Mucosa of descending colon (tissue), 3 donors: ENCODE measurements around the gene CSNK1A1L. TPM values are rescaled to one million over a fixed set of nuclear protein-coding genes. Genes with fewer than 3 reads are reported as not detected.

Source experiments
- ATAC-seq: fragments of 200-7000 bp; cut with Tn5 transposase; one replicate; pipeline ENCODE4 v1.9.1; 2020; ENCODE audit warnings: mild to moderate bottlenecking, moderate library complexity
- DNase-seq, 3 donors: peaks; one replicate each; pipeline ENCODE4 v3.0.0-alpha.2; 2020
- H3K36me3 ChIP-seq: fragments of 200-600 bp; one replicate; pipeline ENCODE4 v1.8.0; 2021; ENCODE audit warnings: low read depth, mild to moderate bottlenecking
- H3K4me1 ChIP-seq: fragments of 200-600 bp; one replicate; pipeline ENCODE4 v1.8.0; 2021; ENCODE audit warnings: low read depth, mild to moderate bottlenecking
- H3K4me3 ChIP-seq: fragments of 200-600 bp; one replicate; pipeline ENCODE4 v1.8.0; 2021; ENCODE audit warnings: mild to moderate bottlenecking
- H3K9me3 ChIP-seq: fragments of 200-600 bp; one replicate; pipeline ENCODE4 v1.8.0; 2021; ENCODE audit warnings: mild to moderate bottlenecking
- CTCF ChIP-seq: fragments of 200-600 bp; IDR thresholded peaks from one replicate; pipeline ENCODE4 v1.8.0; 2022; ENCODE audit warnings: antibody characterized with exemption, mild to moderate bottlenecking
- intact Hi-C, 2 donors: fragments of 100-400 bp; cut with DNase I in 1 of 2; cut with micrococcal nuclease in 1 of 2; formaldehyde crosslinking; loops; one replicate each; pipeline versions ENCODE4 v1.11.0 to v1.11.1; 2022; cut with DNase I, micrococcal nuclease
- total RNA-seq, 3 donors: library from RNA; stranded (reverse); fragmentation: NEBNext Ultra II Directional in 2 of 3; extraction: Animal tissue kit (Norgen Biotek cat#: 25700) in 2 of 3; gene quantifications; one replicate each; pipeline versions ENCODE4 v1.2.1 to v1.2.4, GENCODE V29; 2021 to 2023
- donor health status: DM: no; HTN: no; CAD: no; lungs with moderate emphysema.
- donor health status: DM: no; HTN: no; CAD: no.
- donor health status: DM: no; HTN: yes; CAD: no.

CSNK1A1L gene
- total RNA-seq, 3 donors from 2014 or later: not detected

DNA sequence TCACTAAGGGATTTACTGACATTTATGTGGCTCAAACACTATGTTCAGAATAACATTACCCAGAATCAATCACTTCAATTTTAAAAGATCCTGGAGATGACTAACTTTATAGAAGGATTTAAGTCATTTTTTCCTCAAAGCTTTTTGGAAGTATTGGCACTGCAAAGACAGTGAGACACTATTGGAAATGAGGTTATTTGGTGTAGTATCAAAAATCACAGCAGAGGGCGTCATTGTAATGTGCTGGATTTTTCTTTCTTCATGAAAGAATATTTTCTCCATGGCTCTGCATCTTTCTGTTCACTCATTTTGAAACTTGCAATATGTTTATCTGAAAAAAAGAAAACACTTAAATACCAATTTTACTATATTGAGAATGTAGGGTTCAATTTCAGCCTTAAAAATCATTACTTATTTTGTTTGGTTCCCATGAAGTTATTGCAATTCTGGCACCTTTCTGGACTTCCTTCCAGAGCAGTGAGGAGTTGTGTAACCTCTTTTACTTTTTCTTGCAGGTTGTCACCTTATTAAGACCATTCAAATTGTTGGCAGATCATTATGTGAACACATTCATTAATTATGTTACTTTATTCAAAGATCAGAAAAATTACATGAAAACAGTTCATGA lies 3.7 kb upstream of the CSNK1A1L start:
- DNase-seq: peak in 1 of 3 donors; percentile 13
- peak; percentile 19 for TF ChIP-seq CTCF
- intact Hi-C loops: loop anchor here in 1 of 2 donors (10.0 kb wide), 1 partner anchor 496 kb away; no protein-coding TSS in a partner anchor
- Histone ChIP-seq H3K9me3 (no peaks in the 10 kb centered on the region), H3K4me3 (no peak overlapping the region), H3K36me3 (no peaks in the 10 kb centered on the region), H3K4me1 (no peaks in the 10 kb centered on the region)
- no peak for ATAC-seq

DNA sequence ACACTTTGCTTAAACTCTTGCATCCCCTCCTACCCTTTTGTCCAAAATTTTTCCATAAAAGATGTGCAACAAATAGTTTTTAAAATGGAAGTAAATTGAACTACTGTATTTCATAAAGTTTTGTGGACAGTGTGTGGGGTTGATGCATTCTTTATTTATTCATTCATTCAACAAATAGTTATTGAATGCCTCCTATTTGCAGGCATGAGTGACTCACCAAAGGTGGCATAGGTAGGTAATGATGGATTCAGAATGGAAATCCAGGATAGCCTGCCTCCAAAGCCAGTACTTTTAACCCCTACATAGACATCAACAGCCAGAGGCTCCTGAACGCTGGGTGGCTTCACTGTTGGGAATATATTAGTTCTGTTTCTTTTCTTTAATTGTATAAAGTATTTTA lies 2.4 kb upstream of the CSNK1A1L start:
- intact Hi-C loops: loop anchor here in 1 of 2 donors (10.0 kb wide), 1 partner anchor 497 kb away; no protein-coding TSS in a partner anchor
- TF ChIP-seq CTCF: no peak
- DNase-seq (no peak), ATAC-seq (no peak)
- Histone ChIP-seq H3K4me1 (no peaks in the 10 kb centered on the region), H3K36me3 (no peaks in the 10 kb centered on the region), H3K4me3 (no peak overlapping the region), H3K9me3 (no peaks in the 10 kb centered on the region)

DNA sequence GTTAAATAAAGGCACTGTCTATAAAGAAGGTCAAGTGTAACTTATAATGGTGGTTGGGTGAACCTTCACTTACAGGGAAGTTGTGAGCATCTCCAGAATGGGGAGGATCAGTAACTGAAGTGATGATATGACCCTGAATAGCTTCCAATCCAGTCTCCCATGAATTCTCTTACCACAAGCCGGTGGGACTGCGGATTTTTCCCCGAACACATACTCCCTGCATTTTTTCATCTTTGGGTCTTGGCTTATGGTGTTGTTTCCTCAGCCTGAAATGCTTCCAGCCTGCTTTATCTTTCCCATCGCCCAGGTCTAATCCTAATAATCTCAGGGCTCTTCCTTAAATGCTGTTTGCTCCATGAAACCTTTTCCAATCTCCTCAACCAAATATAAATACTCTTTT lies 2.0 kb upstream of the CSNK1A1L start:
- H3K36me3 ChIP-seq: no peaks in the 10 kb centered on the region
- no peak for TF ChIP-seq CTCF

DNA sequence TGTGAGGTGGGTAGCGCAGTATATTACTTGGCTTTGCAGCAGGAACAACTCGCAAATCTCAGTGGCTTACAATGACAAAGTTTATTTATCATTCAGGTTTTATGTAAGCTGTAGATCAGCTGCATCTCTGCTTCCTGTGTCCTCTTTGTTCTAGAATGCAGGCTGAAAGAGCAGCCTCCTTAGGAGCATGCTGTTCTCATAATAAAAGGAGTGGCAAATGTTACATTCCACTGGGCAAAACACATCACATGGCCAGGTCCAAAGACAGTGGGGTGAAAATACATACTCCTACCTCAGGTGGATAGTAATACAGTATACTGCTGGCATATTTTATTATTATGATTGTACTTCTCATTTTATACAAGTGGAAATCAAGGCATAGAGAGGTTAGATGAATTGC lies 1.2 kb upstream of the CSNK1A1L start:
- Histone ChIP-seq H3K4me3 (no peak overlapping the region), H3K9me3 (no peaks in the 10 kb centered on the region), H3K4me1 (no peaks in the 10 kb centered on the region), H3K36me3 (no peaks in the 10 kb centered on the region)
- no peak for ATAC-seq
- DNase-seq: no peak
- intact Hi-C loops: loop anchor here in 1 of 2 donors (10.0 kb wide), 1 partner anchor 498 kb away; no protein-coding TSS in a partner anchor
- no peak for TF ChIP-seq CTCF

More for the DNA sequence above, 2.0 kb upstream of the CSNK1A1L start:
- intact Hi-C loops: loop anchor here in 1 of 2 donors (10.0 kb wide), 1 partner anchor 497 kb away; no protein-coding TSS in a partner anchor
- ATAC-seq: no peak
- no peaks in the 10 kb centered on the region for H3K4me1 ChIP-seq
- H3K9me3 ChIP-seq: no peaks in the 10 kb centered on the region
- H3K4me3 ChIP-seq: no peak overlapping the region
- no peak for DNase-seq

DNA sequence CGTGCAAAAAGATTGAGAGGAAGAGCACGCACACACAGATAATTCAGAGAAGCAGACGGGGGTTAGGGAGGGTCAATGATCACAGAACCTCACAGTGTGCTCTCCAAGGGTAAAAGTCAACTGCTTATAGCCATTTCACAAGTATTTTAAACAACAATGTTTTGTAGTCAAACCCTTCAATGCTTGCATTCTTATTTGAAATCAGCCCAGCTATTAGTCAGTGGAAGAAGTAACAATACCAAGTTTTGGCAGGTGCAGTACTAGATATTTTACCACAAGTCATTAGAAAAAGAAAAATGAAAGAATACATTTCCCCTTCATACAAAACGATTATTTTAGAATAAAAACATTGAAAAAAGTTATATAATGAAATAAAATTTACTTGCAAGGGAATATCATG lies 2.6 kb downstream of the CSNK1A1L start:
- TF ChIP-seq CTCF: no peak
- Histone ChIP-seq H3K4me1 (no peaks in the 10 kb centered on the region), H3K9me3 (no peaks in the 10 kb centered on the region), H3K36me3 (no peaks in the 10 kb centered on the region), H3K4me3 (no peak overlapping the region)
- intact Hi-C loops: loop anchor here in 1 of 2 donors (10.0 kb wide), 1 partner anchor 502 kb away; no protein-coding TSS in a partner anchor
- ATAC-seq (no peak), DNase-seq (no peak)
